GM21360 (cell line): ENCODE measurements around the gene SPDEF.

Source experiments
- ATAC-seq: cut with Tn5 transposase; IDR thresholded peaks from one replicate; pipeline ENCODE4 v1.9.1; 2021; ENCODE audit warnings: mild to moderate bottlenecking, moderate library complexity; ENCODE audit not compliant: unreplicated experiment

Gene SPDEF

GRCh38 chr6:34515473-34516387, 40.4 kb downstream of the SPDEF start:
- no peak for ATAC-seq

- no peak for ATAC-seq
Observed at GRCh38 chr6:34514593-34515472, 41.3 kb downstream of the SPDEF start.

DNA sequence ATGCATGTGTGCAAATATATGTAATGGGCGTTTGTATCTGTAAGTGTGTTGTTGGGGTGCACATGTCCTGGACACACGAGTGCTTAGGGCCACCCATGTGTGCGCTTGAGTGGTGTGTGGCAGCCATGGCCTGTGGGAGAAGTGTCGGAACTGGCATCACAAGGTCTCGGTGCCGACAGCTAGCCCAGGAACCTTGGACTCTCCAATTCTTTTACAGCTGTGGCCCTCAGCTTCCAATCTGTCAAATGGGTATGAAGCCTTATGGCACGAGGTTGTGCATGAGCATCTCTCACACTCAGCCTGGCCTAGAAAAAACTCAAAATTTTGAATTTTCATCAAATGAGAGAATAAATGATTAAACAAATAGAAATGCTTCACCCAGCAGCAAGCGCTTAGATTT, 42.0 kb downstream of the SPDEF start:
- no peak for ATAC-seq

- no peak for ATAC-seq
Observed at GRCh38 chr6:34513646-34514045, 42.5 kb downstream of the SPDEF start.

- ATAC-seq, result no peak
Observed at GRCh38 chr6:34512738-34513115, 43.4 kb downstream of the SPDEF start.

DNA sequence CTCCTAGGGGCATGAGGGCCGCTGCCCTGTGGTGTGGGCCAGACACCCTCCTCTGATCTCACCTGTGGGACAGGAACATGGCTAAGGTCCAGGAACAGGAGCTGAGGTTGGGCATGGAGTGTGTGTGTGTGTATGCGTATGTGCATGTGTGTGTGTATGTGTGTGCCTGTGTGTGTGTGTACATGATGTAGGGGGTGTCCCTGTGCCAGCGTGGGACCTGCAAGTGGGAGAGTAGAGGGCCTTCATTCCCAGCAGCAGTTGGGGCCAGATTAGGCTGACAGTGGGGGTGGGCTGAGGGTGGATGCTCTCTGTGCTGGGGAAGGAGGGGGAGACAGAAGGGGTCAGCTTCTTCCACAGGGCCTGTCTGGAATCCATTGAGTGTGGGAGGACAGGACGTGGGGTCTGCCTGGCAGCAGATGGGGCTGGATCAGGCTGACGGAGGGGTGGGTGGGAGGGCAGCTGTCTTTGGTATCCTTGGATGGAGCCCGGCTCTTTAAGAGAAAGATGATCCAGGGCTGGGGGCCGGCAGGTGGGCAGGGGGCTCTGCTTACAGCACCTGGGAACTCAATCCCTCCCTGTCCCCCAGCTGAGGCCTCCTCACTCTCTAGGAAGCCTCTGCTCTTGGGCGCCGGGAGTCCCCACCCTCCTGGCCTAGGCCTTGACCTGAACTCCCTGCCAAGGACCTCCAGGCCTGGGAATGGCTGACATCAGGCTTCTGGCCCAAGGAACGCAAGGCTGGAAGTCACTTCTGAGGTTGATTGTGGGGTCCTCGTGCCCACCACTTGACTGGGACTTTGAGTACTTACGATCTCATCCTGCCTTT, 44.0 kb downstream of the SPDEF start:
- no peak for ATAC-seq

- no peak for ATAC-seq
Observed at GRCh38 chr6:34511214-34511914, 44.8 kb downstream of the SPDEF start.

DNA sequence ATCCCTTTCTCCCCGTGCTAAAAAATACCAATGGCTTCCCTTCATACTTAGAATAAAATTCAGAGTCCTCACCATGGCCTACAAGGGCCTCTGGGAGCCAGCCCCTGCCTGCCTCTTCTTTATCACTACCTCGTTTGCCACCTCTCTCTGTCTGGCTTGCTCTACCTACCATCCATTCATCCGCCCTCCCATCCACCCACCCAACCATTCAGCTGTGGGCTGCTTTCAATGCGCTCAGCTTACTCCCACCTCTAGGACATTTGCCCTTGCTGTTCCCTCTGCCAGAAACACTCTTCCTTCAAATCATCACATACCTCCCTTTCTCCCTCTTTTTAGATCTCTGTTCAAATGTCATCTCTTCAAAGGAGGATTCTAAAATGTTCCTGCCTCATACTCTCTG, 45.8 kb downstream of the SPDEF start:
- no peak for ATAC-seq

GRCh38 chr6:34509782-34510181, 46.3 kb downstream of the SPDEF start:
- ATAC-seq, result no peak

DNA sequence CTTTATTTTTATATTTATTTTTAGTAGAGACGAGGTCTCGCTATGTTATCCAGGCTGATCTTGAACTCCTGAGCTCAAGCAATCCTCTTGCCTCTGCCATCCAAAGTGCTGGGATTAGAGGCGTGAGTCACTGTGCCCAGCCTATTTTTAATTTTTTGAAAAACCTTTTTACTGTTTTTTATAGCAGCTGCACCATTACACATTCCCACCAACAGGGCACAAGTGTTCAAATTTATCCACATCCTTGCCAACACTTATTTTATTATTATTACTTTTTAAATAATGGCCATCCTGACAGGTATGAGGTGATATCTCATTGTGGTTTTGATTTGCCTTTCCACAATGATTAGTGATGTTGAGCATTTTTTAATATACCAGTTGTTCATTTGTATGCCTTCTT, 47.7 kb downstream of the SPDEF start:
- ATAC-seq, result no peak

DNA sequence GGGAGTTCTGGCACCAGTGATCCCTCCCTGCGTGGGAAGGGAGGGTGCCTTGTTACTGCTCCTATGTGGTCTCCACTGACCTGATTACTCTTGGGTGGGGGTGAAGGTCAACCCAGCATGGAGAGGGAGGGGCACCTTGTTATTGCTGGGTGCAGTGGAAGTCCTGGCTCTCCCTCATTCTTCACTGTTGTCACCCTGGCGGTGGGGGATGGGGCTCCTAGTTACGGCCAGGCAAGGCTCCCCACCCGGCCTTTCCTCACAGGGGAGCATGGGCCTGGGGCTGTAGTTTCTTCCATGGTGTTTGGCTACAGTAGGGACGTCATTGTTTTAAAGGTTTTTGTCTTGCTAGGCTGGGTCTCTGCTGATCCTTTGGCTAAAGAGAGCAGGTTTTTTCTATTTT, 49.4 kb downstream of the SPDEF start:
- no peak for ATAC-seq

GRCh38 chr6:34497411-34497810, 58.7 kb downstream of the SPDEF start:
- no peak for ATAC-seq

GRCh38 chr6:34496103-34496685, 59.9 kb downstream of the SPDEF start:
- ATAC-seq, result no peak

- ATAC-seq, result no peak
Observed at GRCh38 chr6:34494973-34495372, 61.2 kb downstream of the SPDEF start.

- ATAC-seq, result no peak
Observed at GRCh38 chr6:34493344-34493743, 62.8 kb downstream of the SPDEF start.

DNA sequence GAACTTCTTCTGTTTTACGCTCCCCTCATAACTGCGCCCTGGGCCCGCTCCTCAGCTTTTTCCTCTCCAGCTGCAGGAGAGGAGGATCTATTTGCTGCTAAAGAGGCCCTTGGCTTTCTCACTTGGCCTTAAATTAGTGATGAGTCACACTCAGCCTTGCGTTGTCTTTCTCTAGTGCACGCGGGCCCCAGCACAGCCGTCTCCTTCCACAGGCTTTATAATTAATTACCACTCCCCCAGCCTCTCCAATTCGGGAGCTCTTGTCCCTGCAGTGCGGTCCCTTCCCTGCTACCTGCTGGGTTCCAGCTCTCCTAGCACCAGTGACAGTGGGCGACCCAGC, 65.1 kb downstream of the SPDEF start:
- ATAC-seq, result no peak

DNA sequence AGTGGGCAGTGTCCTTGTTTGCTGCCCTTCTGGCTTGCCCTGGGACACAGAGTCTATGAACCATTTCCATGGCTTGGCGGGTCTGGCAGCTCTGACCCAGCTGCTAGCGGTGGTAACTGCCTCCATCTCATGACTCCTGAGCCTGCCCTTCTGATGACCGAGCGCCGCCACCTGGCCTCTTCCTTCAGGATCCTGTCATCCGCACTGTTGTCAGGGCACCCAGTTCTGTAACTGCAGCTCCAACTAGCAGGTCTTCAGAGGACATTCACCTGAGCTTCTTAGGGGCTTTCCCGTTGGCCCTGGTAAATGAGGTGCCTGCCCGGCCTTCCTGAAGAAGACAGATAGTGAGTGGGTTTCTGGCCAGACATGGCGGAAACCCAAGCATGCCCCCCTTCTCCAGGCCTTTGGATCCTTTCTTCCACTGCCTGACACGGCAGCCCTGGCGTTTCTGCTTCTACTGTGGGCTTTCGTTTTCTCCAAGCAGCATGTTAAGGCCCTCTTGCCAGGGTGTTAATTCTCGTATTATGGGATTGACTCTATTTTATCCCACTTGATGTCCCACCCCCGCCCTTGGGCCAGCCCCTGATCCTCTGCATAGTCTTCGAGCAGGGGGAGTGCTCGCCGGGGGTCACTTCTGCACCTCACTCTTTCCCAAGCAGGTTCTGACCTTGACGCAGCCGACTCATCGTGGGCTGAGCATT, 65.6 kb downstream of the SPDEF start:
- ATAC-seq, result no peak

DNA sequence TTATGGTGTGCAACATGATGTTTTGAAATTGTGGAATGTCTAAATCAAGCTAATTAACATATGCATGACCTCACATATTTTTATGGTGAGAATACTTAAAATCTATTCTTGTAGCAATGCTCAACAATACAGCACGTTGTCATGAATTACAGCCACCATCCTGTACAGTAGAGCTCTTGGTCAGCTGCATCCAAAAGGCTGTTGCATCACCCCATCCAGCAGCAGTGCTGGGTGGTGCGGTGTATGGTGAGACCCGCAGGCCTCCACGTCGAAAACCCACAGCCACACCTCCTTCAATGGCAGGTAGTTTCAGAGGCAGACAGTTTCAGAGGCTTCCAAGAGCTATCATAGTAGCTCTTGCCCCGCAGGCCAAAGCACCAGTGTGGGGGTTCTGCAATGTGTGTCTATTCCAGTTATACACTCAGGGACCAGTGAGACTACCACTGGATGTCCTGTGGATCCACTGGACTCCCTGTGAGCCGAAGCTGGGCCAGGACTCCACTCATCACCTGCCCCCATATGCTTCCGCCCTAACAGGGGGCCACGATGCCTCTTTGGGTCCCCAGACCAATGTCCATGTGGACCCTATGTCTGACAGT, 66.8 kb downstream of the SPDEF start:
- ATAC-seq, result no peak
